ENCODE data around the gene SLC25A51. TPM values are rescaled to one million over a fixed set of nuclear protein-coding genes. Genes with fewer than 3 reads are reported as not detected.

SLC25A51 gene
- total and polyA plus RNA-seq, 4 donors, result 3.8 to 24.4 (median 9.1) TPM

DNA sequence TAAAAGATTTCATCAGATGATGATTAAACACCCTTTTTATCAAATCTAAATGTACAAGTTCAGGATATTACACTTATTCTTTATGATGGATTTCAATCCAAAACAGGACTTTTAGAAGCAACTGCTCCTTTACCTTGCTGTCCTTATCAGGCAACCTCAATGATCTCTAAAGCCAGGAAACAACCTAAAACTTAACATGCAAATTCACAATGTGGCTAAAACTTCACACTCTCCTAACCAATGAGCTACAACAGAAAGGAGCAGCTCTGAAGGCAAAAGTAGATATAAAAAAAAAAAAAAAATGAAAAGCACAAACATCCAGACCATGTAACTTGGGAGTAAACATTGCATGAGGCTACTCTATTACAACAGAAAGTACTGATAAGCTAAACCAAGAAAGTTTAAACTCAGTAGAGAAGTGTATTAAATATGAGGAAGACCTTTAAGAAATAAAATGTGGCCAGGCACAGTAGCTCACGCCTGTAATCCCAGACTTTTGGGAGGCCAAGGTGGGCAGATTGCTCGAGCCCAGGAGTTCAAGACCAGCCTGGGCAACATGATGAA, 22.9 kb downstream of the SLC25A51 start:
- H3K36me3 ChIP-seq (ENCODE audit: control insufficient read depth in 4 of 4, insufficient read depth in 3 of 4, low read depth in 1 of 4, low read length in 3 of 4), result peaks cover 0 to 7% (median 2%) of the 10 kb centered on the region in 4 donors
- no peaks in the 10 kb centered on the region for H3K4me1 ChIP-seq (ENCODE audit: control insufficient read depth in 4 of 4, insufficient read depth in 4 of 4, low read length in 3 of 4)
- TF ChIP-seq NR2F2 (IDR thresholded peaks at IDR 0.05) (no peak), YY1 (IDR thresholded peaks at IDR 0.05) (no peak), SP1 (IDR thresholded peaks at IDR 0.05) (no peak), RXRA (IDR thresholded peaks at IDR 0.05) (no peak), HNF4G (IDR thresholded peaks at IDR 0.05) (no peak), TAF1 (conservative IDR thresholded peaks at IDR 0.05) (no peak), RAD21 (IDR thresholded peaks at IDR 0.05) (no peak), GABPA (IDR thresholded peaks at IDR 0.05 in 1 of 2, conservative IDR thresholded peaks at IDR 0.05 in 1 of 2) (no peak), FOXA1 (IDR thresholded peaks at IDR 0.05) (no peak), JUND (IDR thresholded peaks at IDR 0.05) (no peak), HNF4A (conservative IDR thresholded peaks at IDR 0.05) (no peak), REST (IDR thresholded peaks at IDR 0.05) (no peak), EGR1 (IDR thresholded peaks at IDR 0.05; ENCODE audit: low read depth in 2 of 2) (no peak), FOXA2 (IDR thresholded peaks at IDR 0.05) (no peak)
- TF ChIP-seq, protein P1, sequence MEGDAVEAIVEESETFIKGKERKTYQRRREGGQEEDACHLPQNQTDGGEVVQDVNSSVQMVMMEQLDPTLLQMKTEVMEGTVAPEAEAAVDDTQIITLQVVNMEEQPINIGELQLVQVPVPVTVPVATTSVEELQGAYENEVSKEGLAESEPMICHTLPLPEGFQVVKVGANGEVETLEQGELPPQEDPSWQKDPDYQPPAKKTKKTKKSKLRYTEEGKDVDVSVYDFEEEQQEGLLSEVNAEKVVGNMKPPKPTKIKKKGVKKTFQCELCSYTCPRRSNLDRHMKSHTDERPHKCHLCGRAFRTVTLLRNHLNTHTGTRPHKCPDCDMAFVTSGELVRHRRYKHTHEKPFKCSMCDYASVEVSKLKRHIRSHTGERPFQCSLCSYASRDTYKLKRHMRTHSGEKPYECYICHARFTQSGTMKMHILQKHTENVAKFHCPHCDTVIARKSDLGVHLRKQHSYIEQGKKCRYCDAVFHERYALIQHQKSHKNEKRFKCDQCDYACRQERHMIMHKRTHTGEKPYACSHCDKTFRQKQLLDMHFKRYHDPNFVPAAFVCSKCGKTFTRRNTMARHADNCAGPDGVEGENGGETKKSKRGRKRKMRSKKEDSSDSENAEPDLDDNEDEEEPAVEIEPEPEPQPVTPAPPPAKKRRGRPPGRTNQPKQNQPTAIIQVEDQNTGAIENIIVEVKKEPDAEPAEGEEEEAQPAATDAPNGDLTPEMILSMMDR (IDR thresholded peaks at IDR 0.05; ENCODE audit: low read depth, low read length, missing input control), result no peak
- TF ChIP-seq, protein P2, sequence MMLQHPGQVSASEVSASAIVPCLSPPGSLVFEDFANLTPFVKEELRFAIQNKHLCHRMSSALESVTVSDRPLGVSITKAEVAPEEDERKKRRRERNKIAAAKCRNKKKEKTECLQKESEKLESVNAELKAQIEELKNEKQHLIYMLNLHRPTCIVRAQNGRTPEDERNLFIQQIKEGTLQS (IDR thresholded peaks at IDR 0.05), result no peak
- TF ChIP-seq, protein P3, sequence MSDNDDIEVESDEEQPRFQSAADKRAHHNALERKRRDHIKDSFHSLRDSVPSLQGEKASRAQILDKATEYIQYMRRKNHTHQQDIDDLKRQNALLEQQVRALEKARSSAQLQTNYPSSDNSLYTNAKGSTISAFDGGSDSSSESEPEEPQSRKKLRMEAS (IDR thresholded peaks at IDR 0.05), result no peak
- TF ChIP-seq, protein P4, sequence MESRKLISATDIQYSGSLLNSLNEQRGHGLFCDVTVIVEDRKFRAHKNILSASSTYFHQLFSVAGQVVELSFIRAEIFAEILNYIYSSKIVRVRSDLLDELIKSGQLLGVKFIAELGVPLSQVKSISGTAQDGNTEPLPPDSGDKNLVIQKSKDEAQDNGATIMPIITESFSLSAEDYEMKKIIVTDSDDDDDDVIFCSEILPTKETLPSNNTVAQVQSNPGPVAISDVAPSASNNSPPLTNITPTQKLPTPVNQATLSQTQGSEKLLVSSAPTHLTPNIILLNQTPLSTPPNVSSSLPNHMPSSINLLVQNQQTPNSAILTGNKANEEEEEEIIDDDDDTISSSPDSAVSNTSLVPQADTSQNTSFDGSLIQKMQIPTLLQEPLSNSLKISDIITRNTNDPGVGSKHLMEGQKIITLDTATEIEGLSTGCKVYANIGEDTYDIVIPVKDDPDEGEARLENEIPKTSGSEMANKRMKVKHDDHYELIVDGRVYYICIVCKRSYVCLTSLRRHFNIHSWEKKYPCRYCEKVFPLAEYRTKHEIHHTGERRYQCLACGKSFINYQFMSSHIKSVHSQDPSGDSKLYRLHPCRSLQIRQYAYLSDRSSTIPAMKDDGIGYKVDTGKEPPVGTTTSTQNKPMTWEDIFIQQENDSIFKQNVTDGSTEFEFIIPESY (IDR thresholded peaks at IDR 0.05), result no peak
- no peak overlapping the region for H3K9ac ChIP-seq (ENCODE audit: low read depth in 1 of 2, low read length in 2 of 2)
- H3K4me3 ChIP-seq (ENCODE audit: low read depth in 1 of 3, low read length in 3 of 3), result no peak overlapping the region
- no peak overlapping the region for H3K27ac ChIP-seq (ENCODE audit: low read depth in 1 of 2, low read length in 2 of 2)
- H3K27me3 ChIP-seq (ENCODE audit: control insufficient read depth in 4 of 4, insufficient read depth in 4 of 4, low read length in 3 of 4), result no peaks in the 10 kb centered on the region
- DNase-seq (ENCODE audit: low spot score), result no peak
- 93% methylated on average over 2 of the region's 2 CpGs for WGBS
- H3K9me3 ChIP-seq (ENCODE audit: control insufficient read depth in 4 of 4, low read length in 3 of 4), result no peaks in the 10 kb centered on the region
